Right lobe of liver (tissue), 6 donors: ENCODE data around the gene ITPKB. TPM values are rescaled to one million over a fixed set of nuclear protein-coding genes. Genes with fewer than 3 reads are reported as not detected.

Experiments
- ATAC-seq, 4 donors: fragments of 200-7000 bp; cut with Tn5 transposase; one replicate each; pipeline ENCODE4 v1.9.1; 2020; ENCODE audit warnings: mild to moderate bottlenecking in 4 of 4, moderate library complexity in 4 of 4
- DNase-seq, 3 donors: peaks; one replicate each; pipeline ENCODE4 v3.0.0-alpha.2; 2020
- H3K27ac ChIP-seq, 3 donors: fragments of 200-600 bp; one replicate each; pipeline ENCODE4 v1.8.0; 2022
- H3K27me3 ChIP-seq, 2 donors: fragments of 200-600 bp; one replicate each; pipeline ENCODE4 v1.8.0; 2022
- H3K36me3 ChIP-seq, 4 donors: fragments of 200-600 bp; sonication (generic) in 1 of 4; one replicate each; pipeline versions ENCODE4 v1.5.1 to v1.8.0; 2017 to 2022; ENCODE audit warnings: control low read depth in 1 of 4
- H3K4me1 ChIP-seq, 4 donors: fragments of 200-600 bp; sonication (generic) in 1 of 4; one replicate each; pipeline versions ENCODE4 v1.5.1 to v1.8.0; 2017 to 2022; ENCODE audit warnings: control low read depth in 1 of 4
- H3K4me3 ChIP-seq, 3 donors: fragments of 200-600 bp; one replicate each; pipeline ENCODE4 v1.8.0; 2022
- H3K9me3 ChIP-seq, 4 donors: fragments of 200-600 bp; sonication (generic) in 1 of 4; one replicate each; pipeline versions ENCODE4 v1.5.1 to v1.8.0; 2017 to 2022; ENCODE audit warnings: control low read depth in 1 of 4
- CTCF ChIP-seq, 4 donors: fragments of 200-600 bp in 3 of 4; fragments of 450-650 bp in 1 of 4; IDR thresholded peaks; one replicate each; pipeline versions ENCODE4 v1.5.1 to v1.8.0; 2016 to 2022; ENCODE audit warnings: antibody characterized with exemption in 4 of 4, mild to moderate bottlenecking in 2 of 4
- POLR2A ChIP-seq: fragments of 450-650 bp; IDR thresholded peaks from one replicate; pipeline ENCODE4 v1.6.1; 2017; ENCODE audit warnings: antibody characterized with exemption, mild to moderate bottlenecking
- WGBS: methylation state at CpG from one replicate; pipeline ENCODE4 v1.1.6; 2018; ENCODE audit warnings: low coverage, low lambda C conversion rate; ENCODE audit not compliant: insufficient coverage; ENCODE audit errors: missing lambda C conversion rate; 5-methylcytosine and 5-hydroxymethylcytosine counted together
- intact Hi-C, 2 donors: fragments of 100-400 bp; cut with DNase I; formaldehyde crosslinking; loops; one replicate each; pipeline versions ENCODE4 v1.11.2 to v1.14.1; 2022
- total RNA-seq, 6 experiments: library from RNA; depleted of rRNA in 2 of 6; stranded (reverse); fragments of >200 nt in 2 of 6; fragmentation: NEBNext Ultra II Directional in 3 of 6; extraction: Animal tissue kit (Norgen Biotek cat#: 25700) in 3 of 6; gene quantifications; one replicate each; pipeline versions ENCODE4 v1.1.0 to v1.2.4, GENCODE V29; 2016 to 2023
- donor health status: DM: no; HTN: yes; CAD: no.
- donor health status: DM: no; HTN: no; CAD: no.
- donor health status: DM: no; HTN: no; CAD: no.
- donor health status: DM: no; HTN: yes; CAD: no.
- donor health status: DM: no; HTN: yes; CAD: no.

Gene ITPKB
- total RNA-seq, 6 experiments from 2014 or later: 2.1 to 4.1 (median 3.4) TPM

- Histone ChIP-seq H3K27ac (no peak overlapping the region), H3K9me3 (no peaks in the 10 kb centered on the region), H3K4me3 (no peak overlapping the region), H3K4me1 (peaks cover 0 to 6% (median 0%) of the 10 kb centered on the region in 4 donors), H3K27me3 (no peaks in the 10 kb centered on the region), H3K36me3 (no peaks in the 10 kb centered on the region)
- intact Hi-C loops: no loop called here
- ATAC-seq (no peak), DNase-seq (peak in 2 of 3 donors; percentile 27 to 30)
- WGBS: 82% methylated on average over 4 of the region's 6 CpGs
- no peak for TF ChIP-seq CTCF (IDR thresholded peaks at IDR 0.05)
- no peak for TF ChIP-seq POLR2A
Observed at GRCh38 chr1:226625326-226625725, 113.8 kb downstream of the ITPKB start.

- Histone ChIP-seq H3K4me3 (no peak overlapping the region), H3K27me3 (no peaks in the 10 kb centered on the region), H3K9me3 (no peaks in the 10 kb centered on the region), H3K4me1 (peaks cover 0 to 6% (median 0%) of the 10 kb centered on the region in 4 donors), H3K36me3 (no peaks in the 10 kb centered on the region), H3K27ac (no peak overlapping the region)
- TF ChIP-seq POLR2A (no peak), CTCF (IDR thresholded peaks at IDR 0.05) (no peak)
- intact Hi-C loops: no loop called here
- DNase-seq (peak in 1 of 3 donors; percentile 21), ATAC-seq (no peak)
- 76% methylated on average over 5 of the region's 5 CpGs for WGBS
Observed at GRCh38 chr1:226624526-226624925, 114.6 kb downstream of the ITPKB start.

GRCh38 chr1:226622012-226622411 lies 117.1 kb downstream of the ITPKB start:
- H3K27me3 ChIP-seq: no peaks in the 10 kb centered on the region

GRCh38 chr1:226619031-226619430 lies 120.1 kb downstream of the ITPKB start:
- no peak for ATAC-seq
- 57% methylated on average over 1 of the region's 7 CpGs for WGBS
- no peak for DNase-seq

More at GRCh38 chr1:226622012-226622411, 117.1 kb downstream of the ITPKB start:
- no peak for ATAC-seq
- Histone ChIP-seq H3K27ac (no peak overlapping the region), H3K9me3 (no peaks in the 10 kb centered on the region), H3K36me3 (no peaks in the 10 kb centered on the region), H3K4me3 (no peak overlapping the region), H3K4me1 (peaks cover 0 to 6% (median 0%) of the 10 kb centered on the region in 4 donors)
- TF ChIP-seq POLR2A: no peak
- TF ChIP-seq CTCF (IDR thresholded peaks at IDR 0.05): no peak
- DNase-seq: no peak
- intact Hi-C loops: no loop called here

More at GRCh38 chr1:226619031-226619430, 120.1 kb downstream of the ITPKB start:
- H3K27ac ChIP-seq: no peak overlapping the region
- TF ChIP-seq POLR2A (no peak), CTCF (IDR thresholded peaks at IDR 0.05) (no peak)
- intact Hi-C loops: no loop called here
- no peak overlapping the region for H3K4me3 ChIP-seq
- no peaks in the 10 kb centered on the region for H3K9me3 ChIP-seq
- H3K27me3 ChIP-seq: no peaks in the 10 kb centered on the region
- no peaks in the 10 kb centered on the region for H3K36me3 ChIP-seq
- H3K4me1 ChIP-seq: no peaks in the 10 kb centered on the region
